NB4 (cell line): Measurements from ENCODE around the gene KIF23.

Experiments
- DNase-seq: peaks from one replicate; pipeline ENCODE4 v3.0.0; 2010; ENCODE audit warnings: low read depth
- H3K4me3 ChIP-seq: one replicate; pipeline ENCODE4 v1.5.1; 2011; ENCODE audit warnings: mild to moderate bottlenecking, low read depth, low read length, moderate library complexity
- MYC ChIP-seq: IDR thresholded peaks from 2 replicates; pipeline ENCODE4 v1.6.1; 2011; ENCODE audit warnings: low read depth, low read length
- POLR2A ChIP-seq: IDR thresholded peaks from 2 replicates; pipeline ENCODE4 v1.6.1; 2011; ENCODE audit warnings: mild to moderate bottlenecking; ENCODE audit not compliant: insufficient read length; ENCODE audit errors: extremely low read depth
- TF ChIP-seq, protein P1 (sequence below): IDR thresholded peaks from one replicate; pipeline ENCODE4 v1.5.1; 2012; ENCODE audit warnings: low read depth, low read length
- TF ChIP-seq, protein P2 (sequence below): IDR thresholded peaks from 2 replicates; pipeline ENCODE4 v1.6.1; 2011; ENCODE audit warnings: low read depth, low read length

KIF23 gene

DNA sequence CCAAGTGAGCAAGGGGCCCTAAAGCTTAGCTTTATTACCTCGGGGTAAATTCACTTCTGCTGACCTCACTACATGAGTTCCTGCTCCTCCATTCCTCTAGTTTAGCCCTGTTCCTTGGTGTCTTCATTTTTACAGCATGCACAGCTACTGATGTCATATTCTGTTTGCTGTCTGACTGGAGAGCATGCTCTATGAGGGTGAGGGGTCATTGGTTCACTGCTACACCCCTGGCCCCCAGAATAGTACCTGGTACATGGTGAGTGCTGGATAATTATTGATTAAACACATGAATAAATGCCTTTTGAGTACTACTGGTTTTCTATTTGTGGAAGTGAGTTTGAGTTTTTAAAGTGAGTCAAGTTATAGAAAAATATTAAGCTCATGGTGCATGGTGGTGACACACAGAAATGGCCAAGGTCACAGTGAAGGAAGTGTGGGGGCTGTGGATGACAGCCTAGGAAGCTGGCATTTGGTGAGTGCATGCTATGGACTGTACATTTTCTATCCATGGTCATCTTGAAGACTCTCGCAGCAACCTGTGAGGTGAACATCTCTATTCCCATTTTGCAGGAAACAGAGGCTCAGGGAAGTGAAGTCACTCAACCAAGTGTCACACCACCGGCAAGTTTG, 72.4 kb downstream of the KIF23 start:
- TF ChIP-seq, protein P1, sequence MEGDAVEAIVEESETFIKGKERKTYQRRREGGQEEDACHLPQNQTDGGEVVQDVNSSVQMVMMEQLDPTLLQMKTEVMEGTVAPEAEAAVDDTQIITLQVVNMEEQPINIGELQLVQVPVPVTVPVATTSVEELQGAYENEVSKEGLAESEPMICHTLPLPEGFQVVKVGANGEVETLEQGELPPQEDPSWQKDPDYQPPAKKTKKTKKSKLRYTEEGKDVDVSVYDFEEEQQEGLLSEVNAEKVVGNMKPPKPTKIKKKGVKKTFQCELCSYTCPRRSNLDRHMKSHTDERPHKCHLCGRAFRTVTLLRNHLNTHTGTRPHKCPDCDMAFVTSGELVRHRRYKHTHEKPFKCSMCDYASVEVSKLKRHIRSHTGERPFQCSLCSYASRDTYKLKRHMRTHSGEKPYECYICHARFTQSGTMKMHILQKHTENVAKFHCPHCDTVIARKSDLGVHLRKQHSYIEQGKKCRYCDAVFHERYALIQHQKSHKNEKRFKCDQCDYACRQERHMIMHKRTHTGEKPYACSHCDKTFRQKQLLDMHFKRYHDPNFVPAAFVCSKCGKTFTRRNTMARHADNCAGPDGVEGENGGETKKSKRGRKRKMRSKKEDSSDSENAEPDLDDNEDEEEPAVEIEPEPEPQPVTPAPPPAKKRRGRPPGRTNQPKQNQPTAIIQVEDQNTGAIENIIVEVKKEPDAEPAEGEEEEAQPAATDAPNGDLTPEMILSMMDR = no peak
- DNase-seq = no peak
- no peak overlapping the region for H3K4me3 ChIP-seq

DNA sequence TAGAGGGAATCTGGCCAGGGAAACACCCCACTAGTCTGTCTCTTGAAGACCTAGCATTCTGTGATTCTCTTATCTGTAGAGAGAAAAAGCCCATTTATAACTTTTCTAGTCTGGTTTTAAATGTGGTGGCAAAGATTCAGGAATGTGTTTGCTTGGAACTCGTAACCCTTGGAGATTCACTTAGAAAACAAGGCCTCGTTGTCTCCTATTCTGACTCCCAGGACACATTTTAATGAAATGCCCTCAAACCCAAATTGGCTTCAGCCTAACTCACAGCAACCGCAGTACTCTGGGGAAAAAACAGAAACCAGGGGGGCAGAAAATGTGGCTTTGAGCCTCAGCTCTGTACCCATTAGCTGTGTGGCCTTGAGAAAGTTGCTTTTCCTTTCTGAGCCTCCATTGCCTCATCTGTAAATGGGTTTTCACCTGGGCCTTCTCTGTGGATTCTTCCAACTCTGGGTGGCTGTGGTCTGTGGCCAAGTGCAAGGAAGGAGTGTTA, 75.0 kb downstream of the KIF23 start:
- no peak overlapping the region for H3K4me3 ChIP-seq
- DNase-seq = no peak
- TF ChIP-seq POLR2A (no peak), MYC (no peak)
- TF ChIP-seq, protein P2, sequence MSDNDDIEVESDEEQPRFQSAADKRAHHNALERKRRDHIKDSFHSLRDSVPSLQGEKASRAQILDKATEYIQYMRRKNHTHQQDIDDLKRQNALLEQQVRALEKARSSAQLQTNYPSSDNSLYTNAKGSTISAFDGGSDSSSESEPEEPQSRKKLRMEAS = no peak
- TF ChIP-seq, protein P1 = no peak

DNA sequence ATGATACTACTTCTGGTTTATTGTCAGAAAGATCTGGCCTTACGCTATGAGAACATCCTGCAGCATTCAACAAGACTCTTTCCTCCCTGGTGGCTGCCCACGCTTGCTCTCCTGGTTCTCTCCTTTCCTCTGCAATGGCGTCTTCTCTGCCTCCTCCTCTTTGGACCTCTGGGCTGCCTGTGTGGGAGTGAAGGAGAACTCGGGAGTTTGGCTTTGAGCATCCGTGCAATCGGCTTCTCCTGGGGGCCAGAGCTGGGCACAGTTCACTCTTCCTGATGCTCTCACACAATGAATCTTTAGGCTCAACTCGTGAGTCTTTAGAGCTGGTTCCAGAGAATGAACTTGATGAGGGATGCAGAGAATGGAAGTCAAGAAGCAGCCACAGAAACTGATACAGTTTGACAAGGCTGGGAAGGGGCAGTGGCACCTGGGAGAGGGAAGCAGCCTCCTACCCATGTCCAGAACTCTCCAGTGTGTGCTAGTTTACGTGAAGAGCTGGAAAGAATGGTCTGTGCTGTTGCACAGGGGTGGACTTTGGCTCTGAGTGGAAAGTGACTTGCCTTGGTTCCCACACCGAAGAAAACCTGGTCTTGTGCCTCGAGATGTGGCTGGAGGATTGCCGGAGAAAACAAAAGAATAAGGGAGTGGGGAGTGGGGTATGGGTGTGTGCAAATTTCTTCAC, 76.3 kb downstream of the KIF23 start:
- H3K4me3 ChIP-seq = no peak overlapping the region
- DNase-seq = no peak
- TF ChIP-seq, protein P1 = no peak
- TF ChIP-seq, protein P2 = no peak
- TF ChIP-seq POLR2A = no peak
- TF ChIP-seq MYC = no peak

DNA sequence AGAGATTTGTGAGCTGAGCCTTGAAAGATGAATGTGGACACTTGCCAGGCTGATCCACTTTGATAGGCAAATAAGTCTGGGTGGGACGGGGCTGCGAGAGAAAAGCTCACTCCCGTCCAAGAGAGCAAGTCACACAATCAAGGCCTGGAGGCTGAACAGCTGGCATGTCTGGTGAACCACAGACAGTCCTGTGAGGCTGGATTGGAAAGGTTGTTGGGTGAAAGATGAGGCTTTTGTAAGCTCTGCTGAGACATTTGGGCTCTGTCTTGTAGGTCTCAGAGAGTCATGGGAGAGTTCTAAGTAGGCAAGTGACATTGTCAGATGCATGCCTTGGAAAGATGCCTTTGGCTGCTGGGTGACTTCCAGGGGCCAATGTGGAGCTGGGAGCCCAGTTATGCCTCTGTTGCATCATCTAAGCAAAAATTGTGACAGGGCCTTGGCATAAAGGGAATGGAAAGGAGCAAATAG, 76.9 kb downstream of the KIF23 start:
- no peak overlapping the region for H3K4me3 ChIP-seq
- no peak for TF ChIP-seq MYC
- TF ChIP-seq POLR2A = no peak
- TF ChIP-seq, protein P1 = no peak
- TF ChIP-seq, protein P2 = no peak
- DNase-seq = no peak

DNA sequence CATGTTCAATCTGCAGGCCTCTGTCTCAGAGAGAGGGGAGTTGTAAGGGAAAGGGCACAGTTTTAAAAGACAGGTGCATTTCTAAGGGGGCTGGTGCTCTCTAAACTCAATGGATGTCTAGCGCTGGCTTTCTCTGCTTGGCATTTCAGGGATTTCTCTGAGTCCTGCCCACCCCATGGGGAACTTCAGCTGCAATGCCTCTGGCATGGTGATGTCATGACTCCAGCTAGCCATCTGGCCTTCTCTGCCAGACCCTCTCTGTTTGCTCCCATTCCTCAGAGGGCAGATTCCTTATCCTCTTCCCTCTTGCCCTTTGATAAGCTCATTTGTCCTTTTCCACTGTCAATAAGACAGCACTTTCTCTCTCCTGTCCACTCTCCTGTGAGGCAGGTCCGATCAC, 79.3 kb downstream of the KIF23 start:
- TF ChIP-seq, protein P1 = no peak
- TF ChIP-seq MYC (no peak), POLR2A (no peak)
- TF ChIP-seq, protein P2 = no peak
- no peak overlapping the region for H3K4me3 ChIP-seq
- DNase-seq = no peak

DNA sequence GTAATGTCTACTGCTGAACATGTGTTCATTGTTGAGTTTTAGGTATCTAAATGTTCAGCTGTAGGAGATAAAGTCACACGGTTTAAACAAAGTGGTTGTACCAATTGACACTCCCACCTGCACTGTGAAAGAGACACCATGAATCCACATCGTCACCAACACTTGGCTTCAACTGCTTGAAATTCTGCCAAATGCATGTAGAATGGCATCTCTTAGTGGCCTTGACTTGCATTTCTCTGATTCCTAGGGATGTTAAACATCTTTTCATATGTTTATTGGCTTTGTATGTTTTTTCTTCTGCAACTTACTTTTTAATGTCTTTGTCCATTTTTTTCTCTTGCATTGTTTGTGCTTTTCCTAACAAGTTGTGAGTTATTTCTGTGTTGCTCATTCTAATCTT, 81.9 kb downstream of the KIF23 start:
- TF ChIP-seq POLR2A (no peak), MYC (no peak)
- TF ChIP-seq, protein P1 = no peak
- TF ChIP-seq, protein P2 = no peak
- DNase-seq = no peak

More for the DNA sequence above, 81.9 kb downstream of the KIF23 start:
- H3K4me3 ChIP-seq = no peak overlapping the region
